HG03045 (cell line): ENCODE measurements around the gene REC8.

Experiments used
- ATAC-seq: cut with Tn5 transposase; IDR thresholded peaks from one replicate; pipeline ENCODE4 v1.9.1; 2021; ENCODE audit warnings: mild to moderate bottlenecking, moderate library complexity; ENCODE audit not compliant: unreplicated experiment

The REC8 gene

DNA sequence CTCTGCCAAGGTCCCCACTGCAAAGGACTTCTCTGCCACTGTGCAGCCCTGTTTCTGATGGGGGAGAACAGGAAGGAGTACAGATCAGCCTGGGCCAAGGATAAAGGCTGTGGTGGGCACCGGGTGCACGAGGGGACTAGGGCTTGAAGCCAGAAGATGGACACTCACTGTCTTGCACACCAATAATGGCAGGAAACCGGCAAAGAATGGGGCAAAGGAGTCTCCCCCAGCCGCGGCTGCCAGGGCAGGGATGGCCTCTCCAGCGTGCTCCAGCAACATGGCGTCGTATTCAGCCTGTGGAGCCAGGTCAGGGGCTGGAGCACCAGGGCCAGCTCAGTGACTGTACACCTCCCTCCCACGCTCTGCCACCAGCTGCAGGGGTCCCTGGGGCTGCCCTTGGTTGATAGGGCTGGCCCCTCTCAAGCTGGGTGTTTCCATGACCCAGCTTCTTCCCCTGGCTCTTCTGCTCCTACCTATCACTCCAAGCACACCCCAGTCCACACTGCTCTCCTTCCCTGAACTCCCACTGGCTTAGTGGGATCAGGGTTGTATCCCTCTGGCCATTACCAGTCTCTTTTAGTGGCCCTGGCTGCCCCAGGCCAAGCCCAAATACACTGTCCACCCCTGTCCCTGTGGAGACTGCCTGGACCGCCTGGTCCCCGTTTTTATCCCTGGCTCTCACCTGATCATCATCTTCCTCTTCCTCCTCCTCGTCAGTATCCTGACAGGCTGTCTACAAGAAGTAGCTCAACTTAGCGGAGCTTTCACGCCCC, 10.4 kb downstream of the REC8 start:
- no peak for ATAC-seq

DNA sequence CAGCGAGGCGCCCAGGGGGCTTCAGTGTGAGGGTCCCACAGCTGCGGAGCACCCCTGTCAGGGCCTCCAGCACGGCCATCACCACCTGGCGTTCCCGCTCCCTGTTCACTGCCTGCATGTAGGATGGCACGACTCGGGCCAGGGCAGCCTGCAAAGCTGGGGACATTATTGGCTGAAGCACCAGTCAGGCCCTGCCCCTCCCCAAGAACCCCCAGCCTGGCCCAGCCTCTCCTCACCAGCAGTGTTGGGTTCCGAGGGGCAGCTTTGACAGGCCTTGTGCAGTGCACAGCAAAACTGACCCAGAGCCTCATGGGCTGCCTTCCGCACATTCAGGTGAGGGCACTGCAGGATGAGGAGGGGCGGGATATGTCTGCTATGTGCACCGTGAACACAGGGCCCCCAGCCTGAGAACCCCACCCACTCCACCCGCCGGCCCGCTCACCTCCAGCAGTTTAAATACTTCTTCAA, 11.2 kb downstream of the REC8 start:
- ATAC-seq, result no peak

DNA sequence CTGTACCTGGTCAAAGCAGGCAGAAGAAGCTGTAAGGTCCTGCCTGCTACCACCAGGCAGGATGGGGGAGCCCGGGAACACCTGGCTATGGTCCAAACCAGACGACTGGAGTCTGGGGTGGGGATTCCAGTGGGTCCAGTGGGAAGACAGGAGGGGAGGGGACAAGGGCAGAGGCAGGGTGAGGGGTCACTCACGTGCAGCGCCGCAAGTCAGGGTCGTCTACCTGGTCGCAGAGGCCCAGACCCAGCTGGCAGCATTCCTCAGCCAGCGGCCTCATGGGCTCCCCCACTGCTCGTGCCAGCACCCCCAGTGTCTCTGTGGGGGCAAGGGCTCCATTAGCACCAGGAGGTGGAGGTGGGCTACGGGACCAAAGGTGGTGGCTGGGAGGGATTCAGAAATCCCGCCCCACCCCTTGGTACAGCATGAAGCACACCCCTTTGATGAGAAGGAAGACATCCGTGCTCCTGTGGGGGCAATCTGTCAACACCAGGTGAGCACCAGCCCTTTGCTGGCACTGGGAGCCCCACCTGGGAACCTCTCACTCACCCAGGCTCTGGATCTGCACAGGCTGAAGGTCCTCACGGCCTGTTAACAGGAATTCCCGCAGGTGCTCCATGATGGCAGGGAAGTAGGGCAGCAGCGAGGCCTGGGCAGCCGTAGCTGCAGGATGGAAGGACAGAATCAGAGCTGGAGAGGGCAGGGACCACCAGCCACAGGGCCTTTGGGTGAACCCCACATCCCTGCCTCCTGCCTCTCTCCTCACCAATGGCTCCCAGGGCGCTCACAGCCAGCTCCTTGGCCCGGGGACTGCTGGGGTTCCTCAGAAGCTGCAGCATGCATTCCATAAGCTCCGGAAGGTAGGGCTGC, 12.5 kb downstream of the REC8 start:
- ATAC-seq, result no peak

GRCh38 chr14:24185026-24185425, 13.1 kb downstream of the REC8 start:
- ATAC-seq, result no peak

- no peak for ATAC-seq
Observed at GRCh38 chr14:24185741-24186140, 13.9 kb downstream of the REC8 start.

DNA sequence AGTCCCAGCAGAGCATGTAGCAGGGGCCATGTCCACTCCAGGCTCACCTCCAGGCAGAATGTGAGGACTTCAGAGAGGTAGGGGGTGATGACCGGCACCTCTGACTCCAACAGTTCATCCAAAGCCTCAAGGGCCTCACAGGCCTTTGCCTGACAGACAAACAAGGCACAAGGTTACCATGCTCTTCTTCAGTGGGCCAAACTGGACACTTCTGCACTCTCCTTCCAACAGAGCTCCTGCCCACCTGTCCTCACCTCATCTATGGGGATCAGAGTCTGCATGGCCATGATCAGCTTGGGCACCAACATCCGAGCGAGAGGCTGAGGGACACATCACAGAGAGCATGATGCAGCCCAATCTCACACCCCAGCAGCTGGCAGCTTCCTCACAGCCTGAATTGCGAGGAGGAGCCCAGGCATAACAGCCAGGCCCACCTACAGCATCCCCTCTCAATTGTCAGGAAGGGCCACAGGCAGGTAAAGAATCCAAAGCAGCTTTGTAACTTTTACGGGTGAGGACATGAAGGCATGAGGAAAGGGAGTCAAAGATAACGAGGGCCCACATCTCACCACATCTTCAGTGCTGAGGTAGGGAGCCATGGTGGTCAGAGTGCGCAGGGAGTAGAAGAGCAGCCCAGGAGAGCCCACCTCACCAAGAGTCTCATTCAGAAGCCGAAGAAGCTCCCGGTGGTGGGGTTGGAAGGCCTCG, 15.1 kb downstream of the REC8 start:
- no peak for ATAC-seq

DNA sequence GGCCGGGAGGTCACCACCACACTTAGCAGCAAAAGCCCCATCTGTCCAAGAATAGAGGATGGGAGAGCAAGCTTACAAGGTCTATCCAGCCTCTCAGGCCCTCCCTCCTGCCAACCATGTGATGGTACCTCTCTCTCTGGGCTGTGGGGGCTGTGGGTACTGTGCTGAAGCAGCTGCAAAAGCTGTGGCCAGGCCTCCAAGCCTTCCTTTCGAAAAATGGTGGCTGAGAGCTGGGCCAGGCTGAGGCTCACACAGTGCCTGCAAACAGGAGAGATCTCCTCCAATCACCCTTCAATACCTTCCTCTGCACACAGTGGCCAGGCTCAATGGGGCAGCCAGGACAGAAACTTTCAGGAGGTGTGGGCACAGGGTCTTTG, 15.6 kb downstream of the REC8 start:
- no peak for ATAC-seq

DNA sequence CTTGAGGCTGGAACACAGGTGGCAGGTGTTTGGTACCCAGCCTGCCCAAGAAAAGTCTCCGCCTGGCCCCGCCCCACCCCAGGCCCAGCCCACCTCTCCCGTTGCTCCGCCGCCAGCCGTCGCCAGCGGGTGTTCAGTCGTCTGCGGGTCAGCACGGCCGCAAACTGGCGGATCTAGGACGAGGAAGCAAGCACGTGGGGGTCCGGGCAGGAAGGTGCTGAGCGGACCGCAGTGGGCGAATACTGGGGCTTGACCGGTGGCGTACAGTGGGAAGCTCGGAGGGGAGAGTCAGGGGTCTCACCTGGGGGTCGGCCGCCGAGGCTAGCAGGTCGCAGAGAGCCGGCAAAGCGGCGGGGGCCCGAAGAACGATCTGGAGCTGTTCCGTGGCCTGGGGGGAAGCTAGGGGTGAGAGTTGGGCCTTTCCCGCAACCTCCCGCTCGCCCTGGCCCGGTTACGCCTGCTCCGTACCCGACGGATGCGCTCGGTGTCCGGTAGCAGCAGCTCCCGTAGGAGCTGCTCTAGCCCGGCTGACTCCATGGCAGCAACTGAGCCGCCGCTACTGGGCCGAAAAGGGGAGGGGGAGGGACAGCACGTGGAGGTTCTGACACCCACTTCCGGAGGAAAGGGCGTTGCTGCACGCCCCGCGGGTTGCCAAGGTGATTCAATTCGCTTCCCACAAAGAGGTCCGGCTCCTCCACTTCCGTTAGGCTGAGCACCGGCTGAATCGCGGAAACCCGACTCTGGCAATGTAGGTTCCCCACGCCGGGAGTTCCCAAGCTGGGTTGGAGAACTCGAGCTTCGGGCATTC, 16.6 kb downstream of the REC8 start, which contains the start of gene IPO4:
TSS of gene IPO4 (minus strand) at position 566 of the 808 bp plus-strand sequence. CDS start at position 537, 29 bp downstream.
- ATAC-seq, result peak; percentile 83

GRCh38 chr14:24189059-24189375, 17.1 kb downstream of the REC8 start:
- ATAC-seq, result no peak

GRCh38 chr14:24189460-24189859, 17.6 kb downstream of the REC8 start:
- ATAC-seq, result no peak

DNA sequence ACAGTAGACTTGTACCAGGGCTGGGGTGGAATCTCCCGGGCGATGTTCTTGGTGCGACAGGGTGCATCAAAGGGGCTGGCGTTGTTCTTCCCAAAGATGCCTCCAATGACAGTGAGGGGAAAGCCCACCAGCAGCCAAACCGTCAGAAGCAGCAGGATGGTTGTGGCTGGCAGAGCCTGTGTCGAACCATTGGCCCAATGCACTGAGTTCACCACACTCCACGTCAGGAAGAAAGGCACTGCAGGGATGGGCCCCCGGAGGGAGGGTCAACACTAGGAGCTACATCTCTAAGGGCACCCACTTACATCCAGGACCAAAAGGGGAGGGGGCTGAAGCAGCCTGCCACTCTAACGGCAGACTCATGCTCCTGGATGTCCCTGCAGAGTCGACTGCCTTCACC, 18.5 kb downstream of the REC8 start:
- ATAC-seq, result no peak

DNA sequence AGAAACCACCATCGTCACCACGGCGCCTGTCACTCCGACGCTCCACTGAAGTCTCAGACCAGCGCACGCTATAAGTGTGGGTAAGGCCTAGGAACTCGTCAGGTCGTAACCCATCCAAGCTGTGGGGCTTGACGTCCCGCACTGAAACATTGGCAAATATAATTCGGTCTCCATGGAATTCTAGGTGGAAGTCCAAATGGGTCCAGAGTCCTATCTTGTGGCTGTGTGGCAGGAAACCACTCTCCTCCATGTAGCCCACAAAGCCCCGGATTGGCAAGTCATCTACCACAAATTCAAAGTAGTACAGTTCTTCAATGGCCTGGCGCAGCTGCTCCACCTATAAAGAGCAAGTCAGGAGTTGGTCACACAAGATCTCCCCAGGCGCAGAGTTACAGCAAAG, 21.1 kb downstream of the REC8 start:
- ATAC-seq, result no peak

GRCh38 chr14:24194186-24194872, 22.4 kb downstream of the REC8 start:
- no peak for ATAC-seq

DNA sequence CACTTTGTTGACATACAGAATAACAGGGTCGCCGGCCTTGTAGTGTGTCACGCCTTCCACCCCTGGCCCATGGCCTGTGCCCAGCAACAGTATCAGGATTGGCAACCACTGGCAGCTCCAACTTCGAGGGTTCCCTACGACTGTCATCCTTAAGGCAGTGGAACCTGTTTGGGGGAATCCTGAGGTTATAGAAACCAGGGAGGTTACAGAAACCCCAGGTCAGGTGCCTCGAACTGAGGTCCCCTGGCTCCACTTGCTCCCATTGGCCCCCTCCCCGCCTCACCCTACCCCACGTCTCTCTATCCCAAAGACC, 22.9 kb downstream of the REC8 start:
- ATAC-seq, result no peak

DNA sequence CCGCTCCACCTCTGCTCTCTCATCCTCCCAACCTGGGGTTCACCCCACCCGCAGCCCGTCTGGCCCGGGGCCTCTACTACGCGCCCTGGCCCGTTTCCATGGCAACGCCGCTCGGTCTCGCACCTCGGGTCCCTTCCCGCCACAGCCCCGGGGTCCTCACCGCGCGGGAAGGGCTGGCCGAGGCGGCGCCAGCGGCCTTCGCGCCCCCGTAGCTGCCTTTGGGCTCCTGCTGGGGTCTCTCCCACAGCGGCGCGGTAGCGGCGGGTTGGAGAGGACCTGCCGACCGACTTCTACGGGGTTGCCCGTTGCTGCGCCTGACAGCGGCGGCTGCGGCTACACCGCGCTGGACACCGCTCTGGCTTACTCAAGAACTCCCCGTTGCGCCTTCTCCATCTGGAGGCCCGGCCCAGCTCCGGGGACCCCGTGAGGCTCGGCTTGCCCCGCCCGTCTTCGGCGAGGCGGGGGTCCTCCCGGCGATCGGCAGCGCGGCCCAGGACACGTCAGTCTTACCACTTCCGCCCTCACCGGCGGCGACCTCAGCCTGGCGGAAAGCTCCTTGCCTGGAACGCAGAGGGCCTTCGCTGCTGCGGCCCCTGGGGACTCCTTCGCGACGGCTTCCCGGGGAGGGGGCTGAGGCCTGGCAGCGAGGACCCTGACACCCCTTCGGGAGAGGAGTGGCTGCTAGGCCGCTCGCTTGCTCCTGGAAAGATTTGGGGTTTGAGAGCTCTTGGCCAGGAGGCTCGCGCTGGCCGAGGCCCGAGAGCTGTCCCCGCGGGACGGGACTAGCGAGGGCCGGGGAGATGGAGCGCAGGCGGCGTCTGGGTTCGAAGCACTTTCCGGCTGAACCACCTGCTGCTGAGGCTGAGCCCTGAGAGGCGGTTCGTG, 23.5 kb downstream of the REC8 start, which contains the start of gene TM9SF1:
TSS of gene TM9SF1 (minus strand) at position 256 of the 885 bp plus-strand sequence. CDS start 422 bp downstream, outside the sequence.
- peak; percentile 85 for ATAC-seq

DNA sequence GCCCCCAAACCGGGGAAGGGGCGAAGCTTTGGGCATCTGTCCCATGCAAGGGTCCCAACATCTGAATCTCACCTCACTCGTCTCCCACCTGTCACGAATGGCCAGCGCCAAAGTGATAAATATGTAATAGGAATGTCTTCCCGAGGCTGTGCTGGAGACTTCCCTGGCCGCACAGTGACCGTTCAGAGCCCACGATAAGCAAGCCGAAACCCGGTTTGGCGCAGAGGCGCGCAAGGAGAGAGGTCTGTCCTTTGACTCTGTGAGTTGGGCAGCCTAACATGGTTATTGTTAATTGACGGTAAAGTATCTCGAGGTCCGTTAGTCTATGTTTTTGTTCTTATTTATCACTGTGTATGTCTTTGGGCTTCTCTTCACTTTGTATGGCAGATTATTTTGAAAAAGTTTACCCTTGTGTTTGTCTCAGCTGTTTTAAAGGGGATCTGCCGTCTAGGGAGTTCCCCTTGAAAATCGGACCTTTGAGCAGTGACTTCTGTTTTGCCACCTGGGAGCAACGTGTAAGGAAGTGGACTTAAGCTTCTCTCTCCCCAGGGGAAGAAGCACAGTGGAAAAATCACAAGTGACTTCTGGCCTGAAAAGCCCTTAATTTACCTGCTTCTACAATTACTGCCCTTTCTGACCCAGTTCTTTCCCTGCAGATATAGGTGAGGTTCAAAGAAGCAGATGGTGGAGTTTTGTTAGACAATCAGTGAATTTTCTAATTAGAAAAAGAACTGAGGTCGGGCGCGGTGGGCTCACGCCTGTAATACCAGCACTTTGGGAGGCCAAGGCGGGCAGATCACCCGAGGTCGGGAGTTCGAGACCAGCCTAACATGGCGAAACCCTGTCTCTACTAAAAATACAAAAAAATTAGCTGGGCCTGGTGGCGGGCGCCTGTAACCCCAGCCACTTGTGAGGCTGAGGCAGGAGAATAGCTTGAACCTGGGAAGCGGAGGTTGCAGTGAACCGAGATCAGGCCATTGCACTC, 24.5 kb downstream of the REC8 start:
- ATAC-seq, result peak; percentile 5

DNA sequence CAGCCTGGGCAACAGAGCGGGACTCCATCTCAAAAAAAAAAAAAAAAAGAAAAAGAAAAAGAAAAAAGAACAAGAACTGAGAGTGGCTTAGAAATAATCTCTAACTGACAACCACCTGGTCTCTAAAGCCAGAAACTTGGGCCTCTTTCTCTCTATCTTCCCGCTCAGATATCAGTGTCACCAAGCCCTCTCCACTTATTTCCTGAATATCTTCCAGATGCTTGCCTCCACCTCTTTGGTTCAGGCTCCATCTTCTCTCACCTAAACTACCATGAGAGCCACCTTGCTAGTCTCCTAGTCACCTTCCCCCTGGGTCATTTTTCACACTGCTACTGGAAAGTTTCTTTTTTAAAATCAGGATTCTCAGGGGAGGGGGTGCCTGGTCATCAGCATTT, 25.2 kb downstream of the REC8 start:
- ATAC-seq, result no peak
